ENCODE measurements around the gene WDFY4.

DNA sequence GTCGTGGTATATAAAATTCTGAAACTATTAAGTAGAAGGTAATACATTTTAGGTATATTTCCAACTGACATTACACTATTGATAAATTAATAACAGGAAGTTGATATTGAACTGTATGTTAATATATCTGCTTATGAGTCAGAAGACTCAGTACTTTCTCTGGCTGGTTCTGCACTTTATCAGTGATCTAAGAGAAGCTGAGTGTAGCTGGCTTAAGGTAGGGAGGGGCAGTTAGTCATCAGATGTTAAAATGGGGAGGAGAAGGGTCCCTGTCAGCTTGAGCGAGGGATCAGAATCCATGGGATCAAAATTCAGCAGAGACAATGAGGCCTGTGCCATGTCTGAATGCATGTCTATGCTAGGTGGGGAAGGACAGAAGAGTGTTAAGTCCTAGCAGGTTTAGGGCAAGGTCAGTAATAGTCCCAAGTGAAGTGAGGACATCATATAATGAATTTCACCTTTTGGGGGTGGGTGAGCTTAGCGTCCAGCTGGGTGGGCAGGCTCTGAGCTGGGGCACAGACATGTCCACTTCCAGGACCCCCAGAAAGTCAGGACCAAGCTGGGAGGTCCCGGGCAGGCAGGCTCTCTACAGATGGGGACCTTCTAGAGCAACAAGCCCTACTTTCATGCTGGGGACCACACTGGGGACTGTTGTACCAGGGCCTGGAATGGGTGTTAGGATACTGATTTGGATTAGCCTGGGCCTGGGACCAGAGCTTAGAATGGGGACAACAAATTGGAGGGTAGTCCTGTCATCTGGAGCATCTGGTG lies 82.9 kb downstream of the WDFY4 start:
- TF ChIP-seq, protein P1, sequence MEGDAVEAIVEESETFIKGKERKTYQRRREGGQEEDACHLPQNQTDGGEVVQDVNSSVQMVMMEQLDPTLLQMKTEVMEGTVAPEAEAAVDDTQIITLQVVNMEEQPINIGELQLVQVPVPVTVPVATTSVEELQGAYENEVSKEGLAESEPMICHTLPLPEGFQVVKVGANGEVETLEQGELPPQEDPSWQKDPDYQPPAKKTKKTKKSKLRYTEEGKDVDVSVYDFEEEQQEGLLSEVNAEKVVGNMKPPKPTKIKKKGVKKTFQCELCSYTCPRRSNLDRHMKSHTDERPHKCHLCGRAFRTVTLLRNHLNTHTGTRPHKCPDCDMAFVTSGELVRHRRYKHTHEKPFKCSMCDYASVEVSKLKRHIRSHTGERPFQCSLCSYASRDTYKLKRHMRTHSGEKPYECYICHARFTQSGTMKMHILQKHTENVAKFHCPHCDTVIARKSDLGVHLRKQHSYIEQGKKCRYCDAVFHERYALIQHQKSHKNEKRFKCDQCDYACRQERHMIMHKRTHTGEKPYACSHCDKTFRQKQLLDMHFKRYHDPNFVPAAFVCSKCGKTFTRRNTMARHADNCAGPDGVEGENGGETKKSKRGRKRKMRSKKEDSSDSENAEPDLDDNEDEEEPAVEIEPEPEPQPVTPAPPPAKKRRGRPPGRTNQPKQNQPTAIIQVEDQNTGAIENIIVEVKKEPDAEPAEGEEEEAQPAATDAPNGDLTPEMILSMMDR (IDR thresholded peaks at IDR 0.05) = no peak
- TF ChIP-seq EZH2phosphoT487 (IDR thresholded peaks at IDR 0.05) (no peak), EZH2 (IDR thresholded peaks at IDR 0.05) (no peak)
